Neural cell (in vitro differentiated cells): Measurements from ENCODE around the gene HOXC9.

Experiments used
- CTCF ChIP-seq: fragments of 450-650 bp; IDR thresholded peaks from 2 replicates; pipeline ENCODE4 v1.5.1; 2014; ENCODE audit warnings: antibody characterized with exemption, mild to moderate bottlenecking, moderate library complexity; ENCODE audit not compliant: poor library complexity, severe bottlenecking
- EP300 ChIP-seq: fragments of 450-650 bp; conservative IDR thresholded peaks from 2 replicates; pipeline ENCODE4 v1.6.1; 2014; ENCODE audit warnings: antibody characterized with exemption, mild to moderate bottlenecking, moderate library complexity; ENCODE audit not compliant: poor library complexity, severe bottlenecking
- EZH2 ChIP-seq: fragments of 200-600, 300-800 bp; shearing (Covaris generic), sonication (generic); IDR thresholded peaks from 2 replicates; pipeline ENCODE4 v1.6.1; 2014; ENCODE audit warnings: antibody characterized with exemption, low read length, borderline replicate concordance, mild to moderate bottlenecking; ENCODE audit not compliant: insufficient read depth, poor library complexity, severe bottlenecking
- MXI1 ChIP-seq: fragments of 450-650 bp; conservative IDR thresholded peaks from 2 replicates; pipeline ENCODE4 v1.6.1; 2014; ENCODE audit warnings: antibody characterized with exemption, mild to moderate bottlenecking; ENCODE audit not compliant: poor library complexity, severe bottlenecking
- POLR2AphosphoS5 ChIP-seq: IDR thresholded peaks from 2 replicates; pipeline ENCODE4 v1.6.1; 2012
- RAD21 ChIP-seq: fragments of 450-650 bp; conservative IDR thresholded peaks from 2 replicates; pipeline ENCODE4 v1.6.1; 2014; ENCODE audit warnings: antibody characterized with exemption, mild to moderate bottlenecking, moderate library complexity
- REST ChIP-seq: IDR thresholded peaks from 2 replicates; pipeline ENCODE4 v1.6.1; 2012; ENCODE audit warnings: borderline replicate concordance
- SMC3 ChIP-seq: fragments of 450-650 bp; conservative IDR thresholded peaks from 2 replicates; pipeline ENCODE4 v1.6.1; 2014; ENCODE audit warnings: antibody characterized with exemption, mild to moderate bottlenecking, moderate library complexity; ENCODE audit not compliant: poor library complexity
- TAF1 ChIP-seq: IDR thresholded peaks from 2 replicates; pipeline ENCODE4 v1.6.1; 2012; ENCODE audit warnings: low read depth

DNA sequence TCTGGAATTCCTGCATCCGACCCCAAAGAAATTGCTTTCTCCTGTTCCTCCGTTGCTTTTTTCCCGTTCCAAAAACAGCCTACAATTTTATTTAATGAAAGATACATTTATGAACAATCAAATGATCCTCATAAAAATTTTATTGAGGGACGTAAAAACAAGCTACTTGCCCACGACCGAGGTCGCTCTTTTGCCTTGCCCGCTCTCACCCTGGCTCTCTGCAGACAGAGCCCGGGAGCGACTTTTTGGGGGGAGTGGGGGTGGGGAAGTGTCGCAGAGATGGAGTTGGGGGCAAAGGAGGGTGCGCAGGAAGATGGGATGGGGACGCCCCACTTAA is 1.1 kb upstream of the HOXC9 start:
- TF ChIP-seq CTCF (no peak), EZH2 (no peak), POLR2AphosphoS5 (no peak), EP300 (no peak), MXI1 (no peak), REST (no peak), SMC3 (no peak), TAF1 (no peak), RAD21 (no peak)
